ENCODE results near the gene OR10S1.

OR10S1 gene

GRCh38 chr11:123939317-123939716 lies 38.3 kb downstream of the OR10S1 start, which contains the start of gene OR4D5:
Gene OR4D5 (plus strand): TSS chr11:123939617. CDS start chr11:123939617, 0 bp downstream.
- no peak within 1 kb of the TSS for H3K27ac Mint-ChIP-seq
- H3K27me3 Mint-ChIP-seq (ENCODE audit: low read depth): no peaks in the 10 kb centered on the region
- H3K36me3 Mint-ChIP-seq (ENCODE audit: low read depth): no peaks in the 10 kb centered on the region
- no peaks in the 10 kb centered on the region for H3K9me3 Mint-ChIP-seq
- TF ChIP-seq CTCF (IDR thresholded peaks at IDR 0.05; ENCODE audit: unreplicated experiment in 3 of 3): no peak
- H3K4me3 Mint-ChIP-seq: no peak within 1 kb of the TSS
- no peaks in the 10 kb centered on the region for H3K4me1 Mint-ChIP-seq

All from nephron (organoid).